T-helper 1 cell (primary cell): ENCODE results near the gene CYB5R4.

Experiments
- DNase-seq, 5 donors: peaks; one replicate each; pipeline ENCODE4 v3.0.0-alpha.2; 2012 to 2020
- total RNA-seq, 4 donors: gene quantifications; one replicate each; lab custom pipeline; 2026; lab: John Stamatoyannopoulos, UW

Gene CYB5R4, protein sequence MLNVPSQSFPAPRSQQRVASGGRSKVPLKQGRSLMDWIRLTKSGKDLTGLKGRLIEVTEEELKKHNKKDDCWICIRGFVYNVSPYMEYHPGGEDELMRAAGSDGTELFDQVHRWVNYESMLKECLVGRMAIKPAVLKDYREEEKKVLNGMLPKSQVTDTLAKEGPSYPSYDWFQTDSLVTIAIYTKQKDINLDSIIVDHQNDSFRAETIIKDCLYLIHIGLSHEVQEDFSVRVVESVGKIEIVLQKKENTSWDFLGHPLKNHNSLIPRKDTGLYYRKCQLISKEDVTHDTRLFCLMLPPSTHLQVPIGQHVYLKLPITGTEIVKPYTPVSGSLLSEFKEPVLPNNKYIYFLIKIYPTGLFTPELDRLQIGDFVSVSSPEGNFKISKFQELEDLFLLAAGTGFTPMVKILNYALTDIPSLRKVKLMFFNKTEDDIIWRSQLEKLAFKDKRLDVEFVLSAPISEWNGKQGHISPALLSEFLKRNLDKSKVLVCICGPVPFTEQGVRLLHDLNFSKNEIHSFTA
- total RNA-seq = 34.1 to 39.6 (median 34.9) reads per million in 4 donors

DNA sequence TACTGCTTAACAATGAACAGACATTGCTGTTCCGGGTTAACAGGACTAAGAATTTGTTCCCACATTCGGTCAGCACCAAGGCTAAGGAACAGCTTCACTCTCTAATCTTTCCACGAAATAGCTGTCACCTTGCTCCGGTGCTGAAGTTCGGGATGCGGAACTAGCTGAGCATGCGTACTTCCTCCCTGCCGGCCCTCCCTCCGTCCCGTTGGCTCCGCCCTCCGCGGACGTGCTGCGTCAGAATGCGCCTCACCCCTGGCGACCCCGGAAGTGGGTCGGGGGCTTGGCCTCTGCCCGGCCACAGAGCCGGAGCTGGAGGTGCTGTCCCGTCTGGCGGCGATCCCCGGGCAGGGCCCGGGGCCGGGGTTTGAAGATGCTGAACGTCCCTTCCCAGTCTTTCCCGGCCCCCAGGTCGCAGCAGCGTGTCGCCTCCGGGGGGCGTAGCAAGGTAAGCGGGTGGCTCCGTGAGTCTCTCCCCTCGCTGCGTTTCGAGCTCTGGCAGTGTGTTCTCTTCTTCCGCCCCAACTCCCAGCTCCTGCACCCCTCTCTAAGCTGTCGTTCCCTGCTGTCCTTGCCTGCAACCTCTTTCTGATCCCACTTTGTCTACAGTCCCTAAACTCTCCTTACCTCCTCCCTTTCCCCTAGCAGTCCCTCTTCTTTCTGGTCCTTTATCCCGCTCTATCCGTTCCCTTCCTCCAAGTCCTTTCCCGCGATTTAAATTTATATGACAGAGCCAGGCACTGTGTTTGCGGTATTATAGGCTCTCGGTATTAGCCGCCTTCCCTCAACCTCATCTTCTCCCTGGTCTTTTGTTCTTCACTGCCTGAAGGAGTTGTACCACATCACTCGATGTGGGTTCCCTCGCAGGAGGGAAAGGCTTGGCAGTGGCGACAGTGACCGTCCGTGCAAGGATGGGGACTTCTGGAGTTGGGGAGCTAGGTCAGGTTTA, at the start of gene CYB5R4:
CYB5R4 (plus strand) TSS at position 280 of the 949 bp plus-strand sequence; CDS start at position 374, 94 bp downstream.
- peak; percentile 85 to 94 (median 89) for DNase-seq

DNA sequence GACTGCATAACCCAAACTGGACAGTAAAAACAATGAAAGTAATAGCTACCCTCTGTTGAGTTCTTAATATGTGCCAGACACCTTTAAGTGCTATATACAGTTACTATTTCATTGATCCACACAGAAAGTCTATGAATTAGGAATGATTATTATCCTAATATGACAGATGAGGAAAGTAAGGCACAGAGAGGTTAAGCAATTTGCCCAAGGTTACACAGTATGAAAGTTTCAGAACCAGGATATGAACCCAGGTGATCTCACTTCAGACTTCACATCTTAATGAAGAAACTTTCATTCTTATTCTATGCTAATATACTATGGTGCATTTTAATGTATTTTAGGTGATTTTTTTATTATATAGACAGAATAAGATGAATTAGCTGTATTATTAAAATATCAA, 46.9 kb upstream of the CYB5R4 start:
- no peak for DNase-seq

DNA sequence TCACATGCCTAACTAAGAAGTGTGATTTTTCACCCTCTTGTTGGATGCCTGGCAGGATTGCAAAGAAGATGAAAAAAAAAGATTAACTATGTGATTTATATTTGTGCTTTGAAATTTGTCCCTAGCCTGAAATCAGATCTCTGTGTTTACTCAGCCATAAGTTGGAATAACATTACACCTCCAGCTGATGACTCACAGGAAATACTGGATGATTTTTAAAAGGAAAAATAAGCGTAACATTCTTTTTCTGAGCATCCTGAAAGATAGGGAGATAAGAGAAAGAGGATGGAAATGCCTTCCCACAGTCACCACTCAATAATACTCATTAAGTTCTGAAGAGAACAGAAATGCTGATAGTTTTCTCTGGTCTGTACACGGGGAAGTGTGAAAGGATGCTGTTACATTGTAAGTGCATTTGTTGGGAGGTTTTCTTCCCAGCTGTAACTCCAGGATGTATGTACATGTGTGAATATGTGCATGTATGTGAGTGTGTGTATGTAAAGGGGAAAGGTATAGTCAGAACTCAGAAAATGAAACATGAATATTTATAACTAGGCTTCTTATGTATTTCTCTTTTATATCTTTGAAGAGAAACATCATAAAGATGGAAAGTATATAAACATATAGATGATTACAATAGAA, 43.7 kb upstream of the CYB5R4 start:
- no peak for DNase-seq

DNA sequence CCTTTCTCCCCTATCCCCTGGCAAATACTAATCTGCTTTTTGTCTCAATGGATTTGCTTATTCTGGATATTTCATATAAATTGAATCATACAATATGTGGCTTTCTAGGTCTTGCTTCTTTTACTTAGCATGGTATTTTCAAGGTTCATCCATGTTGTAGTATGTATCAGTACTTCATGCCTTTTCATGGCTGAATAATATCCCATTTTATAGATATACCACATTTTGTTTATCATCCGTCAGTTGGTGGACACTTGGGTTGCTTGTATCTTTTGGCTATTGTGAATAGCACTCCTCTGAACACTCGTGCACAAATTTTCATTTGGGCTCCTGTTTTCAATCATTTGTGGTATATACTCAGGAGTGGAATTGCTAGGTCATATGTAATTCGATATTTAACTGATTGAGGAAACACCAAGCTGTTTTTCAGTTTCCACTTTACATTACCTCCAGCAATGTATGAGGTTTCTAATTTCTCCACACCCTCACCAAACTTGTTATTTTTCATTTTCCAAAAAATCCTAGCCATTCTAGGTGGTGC, 36.8 kb upstream of the CYB5R4 start:
- no peak for DNase-seq

DNA sequence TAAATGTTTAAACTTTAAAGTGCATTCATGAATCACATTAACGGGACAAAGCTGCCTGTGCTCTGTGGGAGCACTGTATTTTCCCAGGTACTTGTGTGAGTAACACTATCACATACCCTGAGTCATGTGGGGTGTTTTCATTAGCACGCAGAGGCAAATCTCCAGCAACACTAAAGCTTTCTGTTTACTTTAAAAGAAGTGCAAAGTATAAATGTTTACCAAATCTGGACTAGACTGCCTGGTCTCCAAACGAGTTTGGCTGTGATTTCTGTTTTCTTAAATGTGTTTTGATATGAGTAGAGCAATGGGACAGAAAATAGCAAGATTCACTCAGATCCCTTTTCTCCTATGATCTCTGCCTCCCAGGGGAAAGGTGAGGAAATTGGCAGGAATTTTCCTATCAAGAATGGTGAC, 35.1 kb upstream of the CYB5R4 start:
- DNase-seq = no peak

DNA sequence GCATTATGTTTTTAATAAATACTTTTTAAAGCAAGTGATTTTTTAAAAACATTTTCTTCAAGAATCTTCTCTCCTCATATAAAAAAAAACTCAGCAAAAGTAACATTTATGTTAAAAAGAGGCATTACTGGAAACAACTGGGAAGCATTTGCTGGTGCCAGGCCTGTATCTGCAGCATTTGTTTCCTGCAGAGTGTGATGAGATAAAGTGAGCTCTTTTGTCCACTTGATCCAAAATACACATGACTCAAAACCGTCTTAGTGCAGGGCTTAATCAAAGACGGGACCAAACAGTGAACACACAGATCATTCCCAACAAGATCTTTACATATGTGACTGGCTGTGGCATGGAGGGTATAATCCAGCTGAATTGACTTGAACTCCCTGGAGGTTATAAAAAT, 34.7 kb upstream of the CYB5R4 start:
- DNase-seq = no peak

DNA sequence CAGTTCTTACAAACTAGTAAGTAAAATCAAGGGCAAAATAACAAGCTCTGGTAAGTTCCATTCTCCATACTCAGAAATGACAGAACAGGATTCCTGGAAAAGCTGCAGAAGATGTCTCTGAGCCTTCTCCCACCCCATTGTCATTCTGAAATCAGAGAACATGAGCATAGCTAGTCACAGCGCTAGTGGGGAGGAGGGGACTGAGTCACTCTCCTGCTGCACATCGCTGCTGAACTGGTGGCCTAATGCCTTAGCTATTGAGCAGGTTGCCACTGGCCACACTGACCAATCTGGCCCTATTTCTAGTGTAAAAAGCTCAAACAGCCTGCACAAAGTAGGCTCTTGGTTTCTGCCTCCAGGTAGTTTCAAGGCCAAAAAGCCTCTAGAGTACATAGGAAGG, 32.4 kb upstream of the CYB5R4 start:
- no peak for DNase-seq

DNA sequence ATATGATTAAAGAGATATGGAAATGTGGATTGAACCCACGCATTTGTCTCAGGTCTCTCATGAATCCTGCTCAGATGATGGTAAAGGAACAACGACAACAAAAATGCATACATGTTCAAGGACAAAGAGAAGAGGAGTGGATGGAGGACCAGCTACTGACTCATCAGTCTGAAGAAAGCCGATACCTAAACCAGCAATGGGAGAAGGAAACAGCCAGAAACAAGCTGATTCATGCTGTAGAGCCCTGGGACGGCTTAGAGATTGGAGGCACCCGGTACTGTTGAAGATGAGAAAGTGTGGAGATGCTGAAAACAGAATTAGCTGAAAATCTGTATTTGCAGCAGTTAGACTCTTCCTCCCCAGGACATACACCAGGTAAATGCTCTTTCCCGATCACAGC, 20.8 kb upstream of the CYB5R4 start:
- DNase-seq = no peak

DNA sequence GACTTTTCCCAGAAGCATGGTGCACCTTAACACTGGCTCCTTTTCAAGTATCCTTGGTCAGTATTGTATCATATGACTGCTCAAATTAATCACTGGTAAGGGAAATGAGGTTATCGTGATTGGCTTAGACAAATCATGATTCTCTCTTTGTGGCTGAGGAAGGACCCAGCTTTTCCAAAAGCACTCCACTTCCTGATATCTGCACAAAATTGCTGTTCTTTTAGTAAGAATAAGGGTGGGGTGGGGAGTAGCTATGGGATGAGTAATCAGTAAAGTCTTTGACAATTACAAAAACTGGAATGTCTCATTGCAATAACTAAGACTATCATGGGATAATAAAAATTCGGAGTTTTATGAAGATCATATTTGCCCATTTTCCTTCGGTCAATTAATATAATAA, 15.3 kb upstream of the CYB5R4 start:
- DNase-seq = no peak

DNA sequence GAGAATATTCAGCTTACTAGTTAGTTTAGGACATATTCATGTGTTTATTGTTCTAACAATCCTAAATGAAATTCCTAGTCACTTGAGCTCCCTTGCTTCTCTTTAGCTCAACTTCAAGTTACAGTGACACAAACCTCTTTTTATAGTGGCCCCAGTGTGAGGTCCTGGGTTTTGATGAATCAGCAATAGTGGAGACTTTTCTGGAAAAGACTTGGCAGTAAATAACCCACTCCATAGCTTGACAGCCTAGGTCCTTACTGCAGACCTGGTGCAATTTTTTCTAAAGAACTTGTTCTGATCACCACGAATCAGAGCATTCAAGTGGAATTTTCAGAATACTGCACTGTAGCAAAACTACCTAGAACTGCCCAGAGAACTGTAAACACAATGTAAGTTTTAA, 13.2 kb upstream of the CYB5R4 start:
- DNase-seq = no peak

DNA sequence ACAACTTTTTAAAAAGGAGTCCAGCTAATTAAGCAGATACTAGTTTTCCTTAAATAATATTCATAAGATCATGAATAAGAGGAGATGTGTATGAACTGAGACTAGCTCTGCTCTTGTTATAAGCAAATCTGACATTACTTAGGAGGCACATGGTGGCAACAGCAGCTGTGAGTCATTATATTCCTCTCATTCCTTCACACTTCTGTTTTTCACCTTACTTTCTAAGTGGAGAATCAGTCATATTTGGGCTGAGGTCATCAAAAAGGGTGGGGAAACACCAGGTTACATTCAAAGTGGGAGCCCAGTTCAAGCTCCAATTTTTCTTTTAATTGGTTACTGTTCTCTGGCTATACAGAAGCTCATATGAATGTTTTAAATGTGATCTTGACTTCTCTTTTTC, 12.3 kb upstream of the CYB5R4 start:
- no peak for DNase-seq

DNA sequence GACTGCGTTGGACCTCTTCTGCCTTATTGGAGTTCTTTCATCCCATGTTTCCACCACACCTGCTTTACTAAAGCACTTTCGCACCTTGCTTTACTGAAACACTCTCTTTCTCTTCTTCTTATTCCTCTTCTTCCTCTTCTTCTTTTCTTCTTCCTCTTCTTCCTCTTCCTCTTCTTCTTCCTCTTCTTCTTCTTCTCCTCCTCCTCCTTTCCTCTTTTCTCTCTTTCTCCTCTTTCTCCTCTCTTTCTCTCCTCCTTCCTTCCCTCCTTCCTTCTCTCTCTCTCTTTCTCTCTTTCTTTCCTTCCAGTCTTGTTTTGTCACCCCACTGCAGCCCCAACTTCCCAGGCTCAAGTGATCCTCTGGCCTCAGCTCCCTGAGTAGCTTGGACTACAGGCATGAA, 10.4 kb upstream of the CYB5R4 start:
- no peak for DNase-seq

DNA sequence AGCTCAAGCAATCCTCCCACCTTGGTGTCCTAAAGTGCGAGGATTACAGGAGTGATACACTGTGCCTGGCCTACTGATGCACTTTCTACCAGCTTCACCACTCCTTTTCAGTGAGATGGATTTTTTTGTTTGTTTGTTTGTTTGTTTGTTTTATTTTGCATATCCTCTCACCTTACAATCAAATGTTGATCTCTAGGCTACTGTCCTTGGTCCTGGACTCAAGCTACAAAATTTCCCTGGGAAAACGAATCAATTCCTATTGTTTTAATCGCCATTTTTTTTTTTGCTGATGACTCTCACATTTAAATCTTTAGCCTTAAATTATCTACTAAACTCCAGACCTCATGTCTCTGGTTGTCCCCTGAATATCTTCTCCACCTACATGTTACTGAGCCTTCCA, 9.9 kb upstream of the CYB5R4 start:
- no peak for DNase-seq

DNA sequence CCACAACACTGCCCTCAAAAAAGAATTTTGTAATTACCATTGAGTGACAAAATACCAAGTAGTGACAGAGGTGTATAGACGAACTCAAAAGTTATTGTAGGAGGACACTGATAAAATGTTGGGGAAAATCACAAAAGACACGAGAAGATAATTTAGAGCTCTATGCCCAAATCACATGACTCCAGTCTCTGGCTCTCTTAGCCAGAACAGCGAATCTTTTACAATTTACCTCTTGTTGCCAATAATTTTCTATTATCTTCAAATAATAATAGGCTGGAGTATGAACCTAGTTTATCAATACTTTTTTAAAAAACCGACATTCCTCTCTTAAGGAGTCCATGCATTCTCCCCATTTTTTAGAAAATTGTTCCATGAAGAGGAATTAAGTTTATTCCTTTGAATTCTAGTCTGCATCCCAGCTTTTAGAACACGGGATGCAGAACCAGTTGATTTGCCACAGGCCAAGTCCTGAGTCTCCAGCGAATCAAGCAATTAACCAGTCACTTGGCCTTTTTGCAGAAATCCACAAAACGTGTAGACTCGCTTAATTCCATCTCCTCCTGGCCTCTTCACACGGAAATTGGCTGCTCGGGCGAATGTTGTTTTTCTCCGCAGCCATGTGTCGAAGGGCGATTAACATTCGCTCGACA, 6.8 kb upstream of the CYB5R4 start:
- DNase-seq = no peak

DNA sequence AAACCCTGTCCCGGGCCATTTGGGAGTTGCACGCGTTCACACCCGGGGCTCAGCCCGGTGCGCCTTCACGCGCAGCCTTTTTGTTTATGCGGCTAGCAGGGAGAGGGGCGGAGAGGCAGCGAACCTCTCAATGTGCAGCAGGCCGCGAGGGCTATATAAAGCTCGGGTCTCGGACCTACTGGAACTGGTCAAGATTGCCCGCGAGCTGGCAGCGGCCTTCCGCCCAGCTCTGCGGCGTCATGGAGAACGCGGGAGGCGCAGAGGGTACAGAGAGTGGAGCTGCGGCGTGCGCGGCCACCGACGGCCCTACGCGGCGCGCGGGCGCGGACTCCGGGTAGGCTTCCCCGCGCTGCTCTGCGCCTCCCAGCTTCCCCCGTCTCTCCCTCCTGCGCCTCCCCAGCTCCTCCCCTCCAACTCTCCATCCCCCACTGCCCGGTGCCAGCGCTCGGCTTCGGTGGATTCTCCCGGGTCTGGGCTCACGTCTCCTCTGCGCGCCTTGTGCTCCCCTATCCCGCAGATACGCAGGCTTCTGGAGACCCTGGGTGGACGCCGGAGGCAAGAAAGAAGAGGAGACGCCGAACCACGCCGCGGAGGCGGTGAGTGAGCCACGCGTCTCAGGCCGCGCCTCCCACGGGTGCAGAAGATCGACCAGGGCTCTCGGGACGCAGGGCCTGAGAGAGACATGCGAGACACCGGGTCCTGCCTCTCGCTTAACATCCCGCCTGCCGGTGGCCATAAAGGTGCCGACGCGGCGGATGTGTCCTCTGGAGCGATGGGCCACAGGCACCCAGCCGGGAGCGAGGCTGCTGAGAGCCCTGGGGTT, 6.1 kb upstream of the CYB5R4 start, which contains the start of gene RIPPLY2:
RIPPLY2 (plus strand) TSS at position 183 of the 823 bp plus-strand sequence; CDS start at position 240, 57 bp downstream.
- no peak for DNase-seq

DNA sequence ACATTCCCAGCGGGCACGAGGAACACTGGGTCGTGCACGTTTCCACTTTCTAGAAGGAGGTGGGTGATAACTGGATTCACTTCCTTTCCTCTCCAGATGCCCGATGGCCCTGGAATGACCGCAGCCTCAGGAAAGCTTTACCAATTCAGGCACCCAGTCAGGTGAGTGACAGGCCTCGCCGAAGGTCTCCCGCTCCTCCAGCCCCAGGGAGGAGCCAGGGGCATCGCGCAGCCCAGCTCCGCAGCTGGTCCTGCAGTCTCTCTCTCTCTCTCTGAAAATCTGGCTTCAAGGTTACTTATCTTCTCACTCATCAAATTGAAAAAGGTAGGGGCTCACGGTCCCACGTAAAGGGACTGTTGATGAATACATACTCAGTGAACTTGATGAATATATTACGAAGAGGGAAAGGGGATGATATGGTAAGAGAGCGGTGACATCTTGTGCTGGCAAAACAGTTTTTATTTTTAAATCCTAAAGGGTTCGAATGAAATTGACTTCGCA, 5.4 kb upstream of the CYB5R4 start:
- DNase-seq = no peak

DNA sequence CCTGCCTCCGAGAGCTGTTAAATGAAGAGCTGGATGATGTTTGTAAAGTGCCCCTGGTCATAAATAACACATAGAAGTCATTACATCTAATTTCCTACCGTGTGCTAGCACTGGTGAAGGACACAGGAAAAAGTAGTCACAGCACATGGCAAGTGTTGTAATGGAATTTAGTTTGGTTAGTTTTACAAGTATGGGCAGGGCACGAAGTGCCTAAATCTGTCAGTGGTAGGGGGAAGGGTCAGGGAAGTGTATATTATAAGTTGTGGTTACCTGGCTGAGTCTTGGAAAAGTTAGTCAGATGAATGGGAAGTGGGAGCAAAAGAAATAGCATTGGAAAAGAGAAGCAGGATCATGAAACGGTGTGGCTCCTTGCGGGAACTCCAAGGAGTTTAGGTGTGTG, 4.7 kb upstream of the CYB5R4 start:
- DNase-seq = no peak

DNA sequence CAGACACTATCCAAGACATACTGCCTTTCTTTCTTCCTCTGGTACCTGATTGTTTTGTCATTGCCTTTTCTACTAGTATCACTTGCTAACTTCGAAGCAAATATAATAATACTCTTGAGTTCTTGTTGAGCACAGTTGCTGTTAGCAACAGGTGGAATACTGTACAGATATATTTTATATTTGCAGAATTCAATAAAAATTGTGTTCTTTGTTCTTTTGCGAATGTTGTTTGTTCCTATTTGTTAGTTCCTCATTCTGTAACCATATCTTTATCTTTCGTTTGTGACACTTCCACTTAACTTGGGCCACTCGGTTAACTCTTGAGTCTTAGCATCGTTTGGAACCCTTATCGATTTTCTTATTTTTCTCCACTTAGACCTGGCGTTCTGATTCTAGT, 868 bp downstream of the CYB5R4 start:
- no peak for DNase-seq

DNA sequence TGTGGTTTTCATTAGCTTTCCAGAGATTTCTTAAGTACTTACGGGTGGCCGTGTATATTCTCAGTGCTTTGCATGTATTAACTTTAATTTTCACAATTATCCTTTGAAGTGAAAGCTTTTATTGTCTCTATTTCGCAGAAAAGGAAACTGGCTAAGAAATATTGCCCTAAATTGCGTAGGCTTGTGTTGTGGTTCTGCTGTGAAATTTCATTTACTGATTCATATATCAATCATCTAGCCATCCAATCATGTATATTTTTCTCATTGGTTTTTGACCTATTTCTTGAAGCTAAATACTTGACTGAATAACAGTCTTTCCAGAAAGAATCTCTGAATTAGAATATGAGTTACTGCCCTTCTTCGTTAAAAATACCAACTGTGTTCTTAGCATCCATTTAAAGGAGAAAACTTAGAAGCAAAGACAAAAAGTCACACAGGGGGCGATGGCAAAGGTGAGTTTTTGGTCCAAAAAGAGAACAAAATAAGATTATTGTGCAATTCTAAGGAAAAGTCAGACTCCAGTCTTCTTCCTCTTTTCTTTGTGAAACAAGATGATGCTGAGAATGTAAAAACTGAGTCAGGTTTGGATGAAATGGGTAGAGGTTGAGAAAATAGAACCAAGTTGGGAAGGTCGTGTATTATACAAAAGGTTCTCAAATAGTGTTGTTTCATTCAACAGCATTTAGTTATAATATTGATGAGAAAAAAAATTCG, 1.4 kb downstream of the CYB5R4 start:
- DNase-seq = no peak
